SK-N-SH (cell line): ENCODE data around the gene BCAS3. TPM values are rescaled to one million over a fixed set of nuclear protein-coding genes. Genes with fewer than 3 reads are reported as not detected.

Experiments used
- CTCF ChIA-PET: fragments of 300-600, 350-600 bp; formaldehyde crosslinking; extraction: SDS; loops from one replicate; lab custom pipeline; 2021; lab: Yijun Ruan, JAX
- POLR2A ChIA-PET: fragments of 350-600 bp; sonication (Branson Sonifier 250); formaldehyde crosslinking; extraction: SDS; loops from one replicate; lab custom pipeline; 2020; ENCODE audit warnings: antibody characterized with exemption, inconsistent platforms; lab: Yijun Ruan, JAX
- DNase-seq: peaks from one replicate; pipeline ENCODE4 v3.0.0; 2012
- H2AFZ ChIP-seq: fragments of 200-600 bp; sonication (generic); 2 replicates; pipeline ENCODE4 v1.8.1; 2016; ENCODE audit warnings: antibody characterized with exemption, mild to moderate bottlenecking, low read depth
- H3F3A ChIP-seq: fragments of 200-600 bp; sonication (generic); replicated peaks from 2 replicates; pipeline ENCODE3; 2016; ENCODE audit warnings: antibody characterized with exemption, mild to moderate bottlenecking; ENCODE audit not compliant: insufficient read depth
- H3K27ac ChIP-seq, 2 experiments: fragments of 200-500 bp in 1 of 2; fragments of 200-600 bp in 1 of 2; sonication (Bioruptor generic) in 1 of 2; sonication (generic), shearing (Covaris generic) in 1 of 2; 2 replicates each; pipeline versions ENCODE4 v1.5.1 to v1.6.1; 2014 to 2016; ENCODE audit warnings: low read depth in 2 of 2, inconsistent platforms in 1 of 2, low read length in 1 of 2, mild to moderate bottlenecking in 1 of 2, mixed read lengths in 1 of 2
- H3K27me3 ChIP-seq: fragments of 200-600 bp; sonication (generic), shearing (Covaris generic); 2 replicates; pipeline ENCODE4 v1.6.1; 2016; ENCODE audit warnings: mixed run types; ENCODE audit not compliant: insufficient read depth
- H3K36me3 ChIP-seq, 2 experiments: fragments of 200-500 bp in 1 of 2; fragments of 200-600 bp in 1 of 2; sonication (Bioruptor generic) in 1 of 2; sonication (generic) in 1 of 2; replicated peaks in 1 of 2; 2 replicates each; pipeline versions ENCODE3 to v1.5.1; 2014 to 2016; ENCODE audit warnings: low read length in 1 of 2, mild to moderate bottlenecking in 1 of 2; ENCODE audit not compliant: insufficient read depth in 2 of 2, control insufficient read depth in 1 of 2
- H3K4me1 ChIP-seq, 2 experiments: fragments of 200-500 bp in 1 of 2; fragments of 200-600 bp in 1 of 2; sonication (Bioruptor generic) in 1 of 2; sonication (generic), shearing (Covaris generic) in 1 of 2; 2 replicates each; pipeline versions ENCODE4 v1.5.1 to v1.6.1; 2014 to 2016; ENCODE audit warnings: low read depth in 1 of 2, low read length in 1 of 2, mixed run types in 1 of 2; ENCODE audit not compliant: insufficient read depth in 2 of 2, control insufficient read depth in 1 of 2
- H3K4me2 ChIP-seq: fragments of 200-600 bp; sonication (generic), shearing (Covaris generic); 2 replicates; pipeline ENCODE4 v1.6.1; 2017; ENCODE audit warnings: mixed run types
- H3K4me3 ChIP-seq, 2 experiments: fragments of 200-500 bp in 1 of 2; fragments of 200-600 bp in 1 of 2; sonication (Bioruptor generic) in 1 of 2; sonication (generic), shearing (Covaris generic) in 1 of 2; 2 replicates each; pipeline versions ENCODE4 v1.5.1 to v1.8.1; 2014 to 2016; ENCODE audit warnings: low read depth in 2 of 2, inconsistent platforms in 1 of 2, low read length in 1 of 2, mild to moderate bottlenecking in 1 of 2, mixed read lengths in 1 of 2, moderate library complexity in 1 of 2
- H3K79me2 ChIP-seq: fragments of 200-600 bp; sonication (generic); 2 replicates; pipeline ENCODE4 v1.8.1; 2017; ENCODE audit warnings: mild to moderate bottlenecking; ENCODE audit not compliant: insufficient read depth
- H3K9ac ChIP-seq: fragments of 200-600 bp; sonication (generic); 2 replicates; pipeline ENCODE4 v1.6.1; 2017; ENCODE audit warnings: mixed run types
- H3K9me2 ChIP-seq: fragments of 200-600 bp; sonication (generic); 2 replicates; pipeline ENCODE4 v1.6.1; 2017; ENCODE audit warnings: mixed run types
- H3K9me3 ChIP-seq: fragments of 200-600 bp; sonication (generic); 2 replicates; pipeline ENCODE4 v1.6.1; 2017; ENCODE audit warnings: mixed run types, mild to moderate bottlenecking, moderate library complexity
- H4K20me1 ChIP-seq: fragments of 200-600 bp; sonication (generic); 2 replicates; pipeline ENCODE4 v1.6.1; 2017; ENCODE audit warnings: mild to moderate bottlenecking, mixed run types; ENCODE audit not compliant: insufficient read depth
- CHD2 ChIP-seq: fragments of 150-350 bp; IDR thresholded peaks from 2 replicates; pipeline ENCODE4 v1.6.1; 2018; ENCODE audit warnings: low read length; ENCODE audit not compliant: partially characterized antibody
- ELF1 ChIP-seq: IDR thresholded peaks from 2 replicates; pipeline ENCODE4 v1.4.0; 2012
- EP300 ChIP-seq, 2 experiments: IDR thresholded peaks; 2 replicates each; pipeline versions ENCODE4 v1.4.0 to v1.6.1; 2012; ENCODE audit warnings: borderline replicate concordance in 1 of 2, low read depth in 1 of 2, low read length in 1 of 2
- EZH2phosphoT487 ChIP-seq: fragments of 200-600 bp; sonication (generic); IDR thresholded peaks from 2 replicates; pipeline ENCODE4 v1.6.1; 2017; ENCODE audit warnings: low read depth, mixed run types, mild to moderate bottlenecking, antibody characterized with exemption, moderate library complexity, borderline replicate concordance
- FOSL2 ChIP-seq: IDR thresholded peaks from 2 replicates; pipeline ENCODE4 v1.4.0; 2012; ENCODE audit warnings: low read depth, mild to moderate bottlenecking, moderate library complexity, borderline replicate concordance
- FOXJ3 ChIP-seq: sonication (generic); formaldehyde crosslinking; IDR thresholded peaks from 2 replicates; pipeline ENCODE4 v1.5.1; 2020; ENCODE audit warnings: mild to moderate bottlenecking, missing genetic modification reagents
- FOXM1 ChIP-seq: IDR thresholded peaks from 2 replicates; pipeline ENCODE4 v1.4.0; 2012; ENCODE audit warnings: low read depth, mild to moderate bottlenecking
- GABPA ChIP-seq: IDR thresholded peaks from 2 replicates; pipeline ENCODE4 v1.4.0; 2012; ENCODE audit warnings: low read depth, mild to moderate bottlenecking
- JUND ChIP-seq: IDR thresholded peaks from 2 replicates; pipeline ENCODE4 v1.4.0; 2012
- MXI1 ChIP-seq: IDR thresholded peaks from 2 replicates; pipeline ENCODE4 v1.6.1; 2012; ENCODE audit warnings: mild to moderate bottlenecking, low read depth, low read length, improper control_type of control experiment
- NFIC ChIP-seq: IDR thresholded peaks from 2 replicates; pipeline ENCODE4 v1.4.0; 2012; ENCODE audit warnings: borderline replicate concordance
- POLR2AphosphoS5 ChIP-seq: IDR thresholded peaks from 2 replicates; pipeline ENCODE4 v1.6.1; 2012; ENCODE audit warnings: low read depth, low read length
- RAD21 ChIP-seq: IDR thresholded peaks from 2 replicates; pipeline ENCODE4 v1.6.1; 2012; ENCODE audit warnings: mild to moderate bottlenecking, low read length
- RCOR1 ChIP-seq: fragments of 150-350 bp; IDR thresholded peaks from 2 replicates; pipeline ENCODE4 v1.6.1; 2017; ENCODE audit warnings: antibody characterized with exemption, low read length
- RFX5 ChIP-seq: IDR thresholded peaks from 2 replicates; pipeline ENCODE4 v1.6.1; 2012; ENCODE audit warnings: mild to moderate bottlenecking, improper control_type of control experiment, low read length
- RXRA ChIP-seq: IDR thresholded peaks from 2 replicates; pipeline ENCODE4 v1.4.0; 2012; ENCODE audit warnings: low read depth, mild to moderate bottlenecking, borderline replicate concordance
- SIN3A ChIP-seq: IDR thresholded peaks from 2 replicates; pipeline ENCODE4 v1.6.1; 2012; ENCODE audit warnings: low read depth, mild to moderate bottlenecking, low read length, moderate library complexity, borderline replicate concordance
- SMC3 ChIP-seq: IDR thresholded peaks from 2 replicates; pipeline ENCODE4 v1.6.1; 2012; ENCODE audit warnings: low read depth, low read length, improper control_type of control experiment
- TCF12 ChIP-seq: IDR thresholded peaks from 2 replicates; pipeline ENCODE4 v1.4.0; 2012
- TEAD4 ChIP-seq: IDR thresholded peaks from 2 replicates; pipeline ENCODE4 v1.4.0; 2012; ENCODE audit warnings: mild to moderate bottlenecking, borderline replicate concordance; ENCODE audit not compliant: insufficient read depth
- WGBS: methylation state at CpG from one replicate; pipeline ENCODE4 v1.1.6; 2017; ENCODE audit warnings: low lambda C conversion rate; 5-methylcytosine and 5-hydroxymethylcytosine counted together
- polyA plus RNA-seq, 3 experiments: library from polyadenylated mRNA; depleted of rRNA; stranded (reverse); fragments of >200 nt; gene quantifications; 2 replicates each; pipeline ENCODE4 v1.2.3, GENCODE V29; 2012
- TF ChIP-seq, protein P1 (sequence below): IDR thresholded peaks from 2 replicates; pipeline ENCODE4; 2012
- TF ChIP-seq, protein P2 (sequence below): IDR thresholded peaks from 2 replicates; pipeline ENCODE4 v1.4.0; 2012; ENCODE audit warnings: low read depth, borderline replicate concordance
- TF ChIP-seq, protein P3 (sequence below): IDR thresholded peaks from 2 replicates; pipeline ENCODE4 v1.4.0; 2012; ENCODE audit warnings: low read depth, borderline replicate concordance
- TF ChIP-seq, protein P4 (sequence below): IDR thresholded peaks from 2 replicates; pipeline ENCODE4 v1.4.0; 2012; ENCODE audit warnings: low read depth
- TF ChIP-seq, protein P5 (sequence below): IDR thresholded peaks from 2 replicates; pipeline ENCODE4 v1.6.1; 2012; ENCODE audit warnings: mild to moderate bottlenecking, low read depth, low read length, moderate library complexity
- TF ChIP-seq, protein P6 (sequence below): fragments of 150-350 bp; IDR thresholded peaks from 2 replicates; pipeline ENCODE4 v1.6.1; 2016; ENCODE audit warnings: mild to moderate bottlenecking, low read depth, low read length

BCAS3 gene
- polyA plus RNA-seq, 1 of the 3 experiments (the other 2 are of a cell fraction), result 5.9 TPM

DNA sequence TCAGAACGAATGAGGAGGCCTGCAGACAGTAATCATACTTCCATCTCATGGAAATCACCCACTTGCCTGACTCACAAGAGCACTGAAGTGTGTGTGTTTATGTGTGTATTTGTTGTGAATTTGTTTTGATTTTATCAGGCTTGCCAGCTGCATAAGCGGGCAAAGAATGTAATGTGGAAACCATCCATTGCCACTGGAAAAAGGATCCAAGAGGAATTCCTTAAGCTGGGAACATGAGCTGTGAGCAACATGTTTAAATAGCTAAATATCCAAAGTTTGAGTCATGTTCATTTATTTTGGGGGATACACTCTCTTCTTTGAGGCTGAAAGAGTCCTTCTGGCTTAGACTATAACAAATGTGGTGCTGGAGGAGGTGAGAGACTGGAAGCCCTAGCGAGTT, 523.6 kb downstream of the BCAS3 start:
- ChIA-PET CTCF (interaction anchor here (1.9 kb wide), 1 partner anchor 10 kb away, joined by 9 read pairs; no protein-coding TSS in a partner anchor), POLR2A (interaction anchor here (0.6 kb wide), 1 partner anchor 196 kb away, joined by 3 read pairs; no protein-coding TSS in a partner anchor)
- no peak overlapping the region for H2AFZ ChIP-seq
- H3K36me3 ChIP-seq, result no peaks in the 10 kb centered on the region
- peak overlapping the region; percentile 53 to 90 for H3K27ac ChIP-seq
- DNase-seq, result no peak
- H3K9me3 ChIP-seq, result no peaks in the 10 kb centered on the region
- peak overlapping the region; percentile 10; the same call in 1 of the 2 replicates for H3K9ac ChIP-seq
- no peaks in the 10 kb centered on the region for H3K79me2 ChIP-seq
- H3K27me3 ChIP-seq, result no peaks in the 10 kb centered on the region
- H3K9me2 ChIP-seq, result no peaks in the 10 kb centered on the region
- H3K4me2 ChIP-seq, result peak overlapping the region; percentile 43
- 10% methylated on average over 3 of the region's 3 CpGs for WGBS
- no peak overlapping the region for H3K4me3 ChIP-seq
- no peaks in the 10 kb centered on the region for H4K20me1 ChIP-seq
- peaks cover 24% of the 10 kb centered on the region for H3F3A ChIP-seq
- peaks cover 18 to 23% of the 10 kb centered on the region in 2 experiments; a peak in 3 of 4 replicates for H3K4me1 ChIP-seq
- TF ChIP-seq MXI1 (no peak), JUND (peak; percentile 95), FOXJ3 (CRISPR knock-in tag) (no peak), RXRA (peak; percentile 86; the same call in 1 of the 2 replicates), EP300 (IDR thresholded peaks at IDR 0.05; ENCODE audit: borderline replicate concordance in 1 of 2, low read depth in 1 of 2, low read length in 1 of 2) (peak; percentile 46 to 97; a peak in 3 of 4 replicates), FOXM1 (peak; percentile 74), CHD2 (peak; percentile 59), RAD21 (no peak; the same call in 1 of the 2 replicates), SMC3 (no peak), RCOR1 (peak; percentile 66; the same call in 1 of the 2 replicates), POLR2AphosphoS5 (peak; percentile 90), TCF12 (peak; percentile 99), FOSL2 (peak; percentile 92), SIN3A (peak; percentile 72; the same call in 1 of the 2 replicates), RFX5 (no peak), NFIC (peak; percentile 96), GABPA (0 out of 2 replicates have a peak, but pooled peaks have one; percentile 16), ELF1 (0 out of 2 replicates have a peak, but pooled peaks have one; percentile 16), EZH2phosphoT487 (no peak), TEAD4 (peak; percentile 97)
- TF ChIP-seq, protein P1, sequence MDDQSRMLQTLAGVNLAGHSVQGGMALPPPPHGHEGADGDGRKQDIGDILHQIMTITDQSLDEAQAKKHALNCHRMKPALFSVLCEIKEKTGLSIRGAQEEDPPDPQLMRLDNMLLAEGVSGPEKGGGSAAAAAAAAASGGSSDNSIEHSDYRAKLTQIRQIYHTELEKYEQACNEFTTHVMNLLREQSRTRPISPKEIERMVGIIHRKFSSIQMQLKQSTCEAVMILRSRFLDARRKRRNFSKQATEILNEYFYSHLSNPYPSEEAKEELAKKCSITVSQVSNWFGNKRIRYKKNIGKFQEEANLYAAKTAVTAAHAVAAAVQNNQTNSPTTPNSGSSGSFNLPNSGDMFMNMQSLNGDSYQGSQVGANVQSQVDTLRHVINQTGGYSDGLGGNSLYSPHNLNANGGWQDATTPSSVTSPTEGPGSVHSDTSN, result peak; percentile 92
- TF ChIP-seq, protein P2, sequence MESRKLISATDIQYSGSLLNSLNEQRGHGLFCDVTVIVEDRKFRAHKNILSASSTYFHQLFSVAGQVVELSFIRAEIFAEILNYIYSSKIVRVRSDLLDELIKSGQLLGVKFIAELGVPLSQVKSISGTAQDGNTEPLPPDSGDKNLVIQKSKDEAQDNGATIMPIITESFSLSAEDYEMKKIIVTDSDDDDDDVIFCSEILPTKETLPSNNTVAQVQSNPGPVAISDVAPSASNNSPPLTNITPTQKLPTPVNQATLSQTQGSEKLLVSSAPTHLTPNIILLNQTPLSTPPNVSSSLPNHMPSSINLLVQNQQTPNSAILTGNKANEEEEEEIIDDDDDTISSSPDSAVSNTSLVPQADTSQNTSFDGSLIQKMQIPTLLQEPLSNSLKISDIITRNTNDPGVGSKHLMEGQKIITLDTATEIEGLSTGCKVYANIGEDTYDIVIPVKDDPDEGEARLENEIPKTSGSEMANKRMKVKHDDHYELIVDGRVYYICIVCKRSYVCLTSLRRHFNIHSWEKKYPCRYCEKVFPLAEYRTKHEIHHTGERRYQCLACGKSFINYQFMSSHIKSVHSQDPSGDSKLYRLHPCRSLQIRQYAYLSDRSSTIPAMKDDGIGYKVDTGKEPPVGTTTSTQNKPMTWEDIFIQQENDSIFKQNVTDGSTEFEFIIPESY, result peak; percentile 54; the same call in 1 of the 2 replicates
- TF ChIP-seq, protein P3, sequence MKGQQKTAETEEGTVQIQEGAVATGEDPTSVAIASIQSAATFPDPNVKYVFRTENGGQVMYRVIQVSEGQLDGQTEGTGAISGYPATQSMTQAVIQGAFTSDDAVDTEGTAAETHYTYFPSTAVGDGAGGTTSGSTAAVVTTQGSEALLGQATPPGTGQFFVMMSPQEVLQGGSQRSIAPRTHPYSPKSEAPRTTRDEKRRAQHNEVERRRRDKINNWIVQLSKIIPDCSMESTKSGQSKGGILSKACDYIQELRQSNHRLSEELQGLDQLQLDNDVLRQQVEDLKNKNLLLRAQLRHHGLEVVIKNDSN, result no peak; the same call in 1 of the 2 replicates
- TF ChIP-seq, protein P4, sequence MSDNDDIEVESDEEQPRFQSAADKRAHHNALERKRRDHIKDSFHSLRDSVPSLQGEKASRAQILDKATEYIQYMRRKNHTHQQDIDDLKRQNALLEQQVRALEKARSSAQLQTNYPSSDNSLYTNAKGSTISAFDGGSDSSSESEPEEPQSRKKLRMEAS, result peak; percentile 91
- TF ChIP-seq, protein P5, sequence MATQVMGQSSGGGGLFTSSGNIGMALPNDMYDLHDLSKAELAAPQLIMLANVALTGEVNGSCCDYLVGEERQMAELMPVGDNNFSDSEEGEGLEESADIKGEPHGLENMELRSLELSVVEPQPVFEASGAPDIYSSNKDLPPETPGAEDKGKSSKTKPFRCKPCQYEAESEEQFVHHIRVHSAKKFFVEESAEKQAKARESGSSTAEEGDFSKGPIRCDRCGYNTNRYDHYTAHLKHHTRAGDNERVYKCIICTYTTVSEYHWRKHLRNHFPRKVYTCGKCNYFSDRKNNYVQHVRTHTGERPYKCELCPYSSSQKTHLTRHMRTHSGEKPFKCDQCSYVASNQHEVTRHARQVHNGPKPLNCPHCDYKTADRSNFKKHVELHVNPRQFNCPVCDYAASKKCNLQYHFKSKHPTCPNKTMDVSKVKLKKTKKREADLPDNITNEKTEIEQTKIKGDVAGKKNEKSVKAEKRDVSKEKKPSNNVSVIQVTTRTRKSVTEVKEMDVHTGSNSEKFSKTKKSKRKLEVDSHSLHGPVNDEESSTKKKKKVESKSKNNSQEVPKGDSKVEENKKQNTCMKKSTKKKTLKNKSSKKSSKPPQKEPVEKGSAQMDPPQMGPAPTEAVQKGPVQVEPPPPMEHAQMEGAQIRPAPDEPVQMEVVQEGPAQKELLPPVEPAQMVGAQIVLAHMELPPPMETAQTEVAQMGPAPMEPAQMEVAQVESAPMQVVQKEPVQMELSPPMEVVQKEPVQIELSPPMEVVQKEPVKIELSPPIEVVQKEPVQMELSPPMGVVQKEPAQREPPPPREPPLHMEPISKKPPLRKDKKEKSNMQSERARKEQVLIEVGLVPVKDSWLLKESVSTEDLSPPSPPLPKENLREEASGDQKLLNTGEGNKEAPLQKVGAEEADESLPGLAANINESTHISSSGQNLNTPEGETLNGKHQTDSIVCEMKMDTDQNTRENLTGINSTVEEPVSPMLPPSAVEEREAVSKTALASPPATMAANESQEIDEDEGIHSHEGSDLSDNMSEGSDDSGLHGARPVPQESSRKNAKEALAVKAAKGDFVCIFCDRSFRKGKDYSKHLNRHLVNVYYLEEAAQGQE, result peak; percentile 77; the same call in 1 of the 2 replicates
- TF ChIP-seq, protein P6, sequence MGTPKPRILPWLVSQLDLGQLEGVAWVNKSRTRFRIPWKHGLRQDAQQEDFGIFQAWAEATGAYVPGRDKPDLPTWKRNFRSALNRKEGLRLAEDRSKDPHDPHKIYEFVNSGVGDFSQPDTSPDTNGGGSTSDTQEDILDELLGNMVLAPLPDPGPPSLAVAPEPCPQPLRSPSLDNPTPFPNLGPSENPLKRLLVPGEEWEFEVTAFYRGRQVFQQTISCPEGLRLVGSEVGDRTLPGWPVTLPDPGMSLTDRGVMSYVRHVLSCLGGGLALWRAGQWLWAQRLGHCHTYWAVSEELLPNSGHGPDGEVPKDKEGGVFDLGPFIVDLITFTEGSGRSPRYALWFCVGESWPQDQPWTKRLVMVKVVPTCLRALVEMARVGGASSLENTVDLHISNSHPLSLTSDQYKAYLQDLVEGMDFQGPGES, result no peak
